NCI-H146 treated with DMSO at 0.1 percent for 48 hours (cell line): Measurements from ENCODE around the gene PHACTR4.
"Not testable (repeated sequence)": the region's sequence is repeated elsewhere in the genome, so short reads cannot be mapped to it uniquely, and the experiment has no call there.

Experiments used
- DNase-seq: peaks from one replicate; lab custom pipeline; 2025; ENCODE audit not compliant: unreplicated experiment; lab: John Stamatoyannopoulos, UW

Gene PHACTR4

DNA sequence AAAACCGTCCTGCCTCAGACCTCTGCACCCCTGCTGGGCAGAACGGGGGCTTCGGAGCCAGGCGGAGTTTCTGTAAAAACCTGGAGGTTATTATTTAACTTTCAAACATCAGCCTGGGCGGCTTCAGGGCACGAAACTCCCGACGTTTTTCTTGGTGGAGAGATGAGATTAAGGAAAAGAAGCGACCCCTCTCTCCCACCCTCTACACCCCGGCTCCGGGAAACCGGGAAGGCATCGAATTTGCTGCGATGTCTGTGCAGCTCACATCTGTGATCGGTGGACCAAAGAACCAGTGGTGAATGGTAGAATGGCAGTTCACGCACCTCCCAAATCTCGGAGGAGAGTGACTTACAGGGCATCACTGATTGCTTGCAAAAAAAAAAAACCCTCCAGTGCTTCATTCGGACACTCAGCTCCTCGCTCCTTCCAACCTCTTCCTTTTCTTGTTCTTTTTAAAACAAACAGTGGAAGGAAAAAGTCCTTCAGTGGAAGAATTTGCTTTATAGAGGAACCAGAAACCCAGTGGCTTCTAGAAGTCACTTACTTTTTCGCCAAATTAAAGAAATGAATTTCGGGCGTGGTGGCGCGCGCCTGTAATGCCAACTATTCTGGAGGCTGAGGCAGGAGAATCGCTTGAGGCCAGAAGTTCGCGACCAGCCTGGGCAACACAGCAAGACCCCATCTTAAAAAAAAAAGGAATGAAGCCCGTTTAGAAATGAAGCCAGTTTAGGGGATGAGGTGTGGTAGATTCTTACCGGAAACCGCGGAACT lies 884 bp downstream of the PHACTR4 start:
- peak; percentile 7 for DNase-seq

GRCh38 chr1:28371010-28371377 lies 1.5 kb downstream of the PHACTR4 start:
- DNase-seq: no peak

DNA sequence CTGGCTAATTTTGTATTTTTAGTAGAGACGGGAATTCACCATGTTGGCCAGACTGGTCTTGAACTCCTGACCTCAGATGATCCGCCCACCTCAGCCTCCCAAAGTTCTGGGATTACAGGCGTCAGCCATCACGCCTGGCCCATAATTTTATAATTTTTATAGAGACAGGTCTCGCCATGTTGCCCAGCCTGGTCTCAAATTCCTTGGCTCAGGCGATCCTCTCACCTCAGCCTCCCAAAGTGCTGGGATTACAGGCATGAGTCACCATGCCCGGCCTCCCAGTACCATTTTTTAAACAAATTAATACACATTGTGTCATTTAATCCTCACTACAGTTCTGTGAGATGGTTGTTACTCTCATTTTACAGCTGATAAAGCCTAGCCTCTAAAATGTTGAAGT lies 3.9 kb downstream of the PHACTR4 start:
- DNase-seq: not testable (repeated sequence)

DNA sequence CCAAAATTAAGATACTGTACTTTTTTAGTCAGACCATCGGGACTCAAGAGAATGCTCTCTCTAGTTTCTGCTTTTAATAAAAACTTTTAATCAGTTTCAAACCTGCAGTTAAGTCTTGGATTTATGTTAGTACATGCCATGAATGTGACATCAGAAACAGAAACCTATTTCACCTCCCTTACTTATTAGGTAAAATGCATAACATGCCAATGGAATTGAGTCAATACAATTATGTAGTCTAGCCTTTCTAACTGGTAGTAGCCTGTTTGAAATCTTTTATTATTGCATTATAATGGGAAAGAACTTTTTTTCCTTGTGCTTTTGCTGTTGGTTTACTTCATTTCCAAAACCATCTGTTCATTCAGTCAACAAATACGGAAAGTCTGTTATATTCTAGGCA lies 4.8 kb downstream of the PHACTR4 start:
- no peak for DNase-seq

GRCh38 chr1:28375598-28375997 lies 6.1 kb downstream of the PHACTR4 start:
- not testable (repeated sequence) for DNase-seq

DNA sequence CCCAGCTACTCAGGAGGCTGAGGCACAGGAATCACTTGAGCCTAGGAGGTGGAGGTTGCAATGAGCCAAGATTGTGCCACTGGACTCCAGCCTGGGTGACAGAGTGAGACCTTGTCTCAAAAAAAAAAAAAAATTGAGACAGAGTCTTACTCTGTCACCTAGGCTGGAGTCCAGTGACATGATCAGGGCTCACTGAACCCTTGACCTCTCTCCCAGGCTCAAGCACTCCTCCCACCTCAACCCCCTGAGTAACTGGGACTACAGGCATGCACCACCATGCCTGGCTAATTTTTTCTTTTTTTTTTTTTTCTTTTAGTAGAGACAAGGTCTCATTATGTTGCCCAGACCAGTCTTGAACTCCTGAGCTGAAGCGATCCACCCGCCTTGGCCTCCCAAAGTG lies 6.7 kb downstream of the PHACTR4 start:
- not testable (repeated sequence) for DNase-seq

DNA sequence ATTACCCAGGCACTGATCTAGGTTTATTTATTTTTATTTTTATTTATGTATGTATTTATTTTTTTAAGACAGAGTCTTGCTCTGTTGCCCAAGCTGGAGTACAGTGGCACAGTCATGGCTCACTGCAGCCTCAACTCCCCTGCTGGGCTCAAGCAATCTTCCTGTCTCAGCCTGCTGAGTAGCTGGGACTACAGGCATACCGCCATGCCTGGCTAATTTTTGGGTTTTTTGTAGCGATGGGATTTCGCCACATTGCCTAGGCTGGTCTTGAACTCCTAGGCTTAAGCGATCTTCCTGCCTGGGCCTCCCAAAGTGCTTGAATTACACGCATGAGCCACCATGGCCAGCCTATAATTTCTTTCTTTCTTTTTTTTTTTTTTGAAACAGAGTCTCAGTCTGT lies 9.4 kb downstream of the PHACTR4 start:
- no peak for DNase-seq

DNA sequence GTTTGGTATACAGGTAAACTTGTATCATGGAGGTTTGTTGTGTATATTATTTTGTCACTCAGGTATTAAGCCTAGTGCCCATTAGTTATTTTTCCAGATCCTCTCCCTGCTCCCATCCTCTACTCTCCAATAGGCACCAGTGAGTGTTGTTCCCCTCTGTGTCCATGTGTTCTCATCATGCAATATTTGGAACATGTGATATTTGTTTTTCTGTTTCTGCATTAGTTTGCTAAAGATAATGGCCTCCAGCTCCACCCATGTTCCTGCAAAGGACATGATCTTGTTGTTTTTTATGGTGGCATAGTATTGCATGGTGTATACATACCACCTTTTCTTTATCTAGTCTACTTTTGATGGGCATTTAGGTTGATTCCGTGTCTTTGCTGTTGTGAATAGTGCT lies 10.9 kb downstream of the PHACTR4 start:
- DNase-seq: no peak

DNA sequence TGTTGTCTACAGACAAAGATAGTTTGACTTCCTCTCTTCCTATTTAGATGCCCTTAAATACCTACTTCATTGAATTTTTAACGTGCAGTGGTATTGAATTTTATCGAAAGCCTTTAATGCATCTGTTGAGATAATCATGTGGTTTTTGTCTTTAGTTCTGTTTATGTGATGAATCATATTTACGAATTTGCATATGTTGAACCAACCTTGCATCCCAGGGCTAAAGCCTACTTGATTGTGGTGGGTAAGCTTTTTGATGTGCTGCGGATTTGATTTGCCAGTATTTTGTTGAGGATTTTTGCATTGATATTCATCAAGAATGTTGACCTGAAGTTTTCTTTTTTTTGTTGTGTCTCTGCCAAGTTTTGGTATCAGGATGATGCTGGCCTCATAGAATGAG lies 14.2 kb downstream of the PHACTR4 start:
- not testable (repeated sequence) for DNase-seq

DNA sequence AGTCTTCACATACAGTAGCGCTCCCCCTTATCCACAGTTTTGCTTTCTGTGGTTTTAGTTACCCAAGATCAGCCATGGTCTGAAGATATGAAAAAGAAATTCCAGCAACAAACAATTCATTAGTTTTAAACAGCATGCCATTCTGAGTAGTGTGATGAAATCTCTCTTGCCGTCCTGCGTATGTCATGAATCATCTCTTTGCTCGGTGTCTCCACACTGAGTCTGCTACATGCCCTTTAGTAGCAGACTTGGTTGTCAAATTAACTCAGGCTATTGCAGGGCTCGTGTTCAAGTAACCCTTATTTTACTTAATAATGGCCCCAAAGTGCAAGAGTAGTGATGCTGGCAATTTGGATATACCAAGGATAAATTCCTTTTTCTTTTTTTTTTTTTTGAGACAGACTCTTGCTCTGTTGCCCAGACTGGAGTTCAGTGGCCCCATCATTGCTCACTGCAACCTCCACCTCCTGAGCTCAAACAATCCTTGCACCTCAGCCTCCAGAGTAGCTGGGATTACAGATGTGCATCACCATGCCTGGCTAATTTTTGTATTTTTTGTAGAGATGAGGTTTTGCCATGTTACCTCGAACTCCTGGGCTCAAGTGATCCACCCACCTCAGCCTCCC lies 22.6 kb downstream of the PHACTR4 start:
- DNase-seq: no peak

- DNase-seq: no peak
These were observed 24.6 kb downstream of the PHACTR4 start for GRCh38 chr1:28394136-28394535.

DNA sequence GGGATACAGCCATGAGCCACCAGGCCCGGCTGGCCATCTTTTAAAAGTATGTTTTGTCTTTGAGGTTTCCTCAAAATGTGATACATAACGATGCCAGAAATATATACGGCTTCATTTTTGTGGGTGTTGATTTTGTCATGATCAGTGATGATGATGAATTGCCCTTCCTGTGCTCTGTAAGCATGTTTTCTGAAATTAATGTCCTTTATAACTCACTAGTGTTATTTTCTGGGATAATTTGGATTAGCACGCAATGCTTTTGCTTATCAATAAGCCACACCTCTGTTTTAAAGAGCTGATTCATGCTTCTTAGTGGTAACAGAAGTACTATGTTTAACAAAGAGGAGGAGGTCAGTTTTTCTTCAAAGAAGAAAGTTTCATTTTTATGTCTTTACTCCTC lies 25.6 kb downstream of the PHACTR4 start:
- DNase-seq: no peak

DNA sequence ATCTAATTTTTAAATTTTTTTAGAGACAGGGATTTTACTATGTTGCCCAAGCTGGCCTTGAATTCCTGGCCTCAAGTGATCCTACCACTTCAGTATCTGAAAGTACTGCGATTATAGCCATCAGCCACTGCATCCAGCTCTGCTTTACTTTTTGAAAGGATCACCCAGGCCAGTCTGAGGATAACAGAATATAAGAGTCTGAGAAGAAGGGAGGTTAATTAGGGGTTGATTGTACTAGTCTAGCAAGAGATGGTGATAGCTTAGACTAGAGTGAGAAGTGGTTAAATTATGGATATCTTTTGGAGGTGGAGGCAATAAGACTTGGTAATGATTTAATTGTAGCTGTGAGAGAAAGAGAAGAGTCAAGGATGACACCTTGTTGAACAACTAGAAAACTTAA lies 32.2 kb downstream of the PHACTR4 start:
- no peak for DNase-seq

DNA sequence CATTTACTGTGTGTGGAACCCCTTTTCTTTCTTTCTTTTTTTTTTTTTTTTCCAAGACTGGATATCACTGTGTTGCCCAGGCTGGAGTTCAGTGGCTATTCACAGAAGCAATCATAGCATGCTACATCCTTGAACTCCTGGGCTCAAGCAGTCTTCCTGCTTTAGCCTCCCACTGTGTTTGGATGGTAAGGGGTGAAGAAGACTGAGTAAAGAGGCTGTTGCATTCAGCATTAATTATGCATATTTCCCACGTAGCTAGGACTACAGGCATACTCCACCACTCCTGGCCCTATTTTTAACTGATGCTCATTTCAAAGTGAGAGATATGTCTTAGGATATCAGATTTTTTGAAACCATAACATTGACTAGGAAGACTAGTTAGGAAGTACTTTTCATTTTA lies 39.5 kb downstream of the PHACTR4 start:
- no peak for DNase-seq

- DNase-seq: no peak
These were observed 42.1 kb downstream of the PHACTR4 start for GRCh38 chr1:28411656-28412055.

GRCh38 chr1:28412731-28413130 lies 43.2 kb downstream of the PHACTR4 start:
- DNase-seq: no peak

DNA sequence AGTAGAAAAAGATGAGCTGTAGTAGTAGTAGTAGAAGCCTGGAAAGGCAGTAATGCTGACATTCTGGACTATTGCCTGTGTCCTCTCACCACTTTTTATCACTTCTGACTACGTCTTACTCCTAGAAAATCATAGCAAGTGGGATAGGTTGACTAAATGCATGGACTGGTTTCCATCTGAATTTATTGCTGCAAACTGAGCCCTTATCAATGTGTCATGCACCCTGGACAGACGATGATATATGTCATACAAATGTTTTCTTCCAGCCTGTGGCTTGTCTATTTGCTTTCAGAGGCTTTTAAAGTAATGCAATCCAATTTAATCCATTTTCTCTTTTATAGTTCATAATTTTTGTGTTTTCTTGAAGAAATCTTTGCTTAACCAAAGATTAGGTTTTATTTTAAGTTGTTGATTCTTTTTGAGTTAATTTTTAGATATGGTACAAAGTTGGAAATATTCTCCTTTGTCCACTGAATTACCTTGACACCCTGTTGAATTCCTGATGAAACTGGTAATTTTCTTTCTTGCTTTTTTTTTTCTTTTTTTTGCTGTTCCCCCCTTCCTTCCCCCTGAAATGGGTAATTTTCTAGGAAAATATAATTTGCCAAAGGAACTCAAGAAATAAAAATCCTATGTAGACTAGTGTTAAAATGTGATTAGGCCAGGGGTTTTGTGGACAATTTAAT lies 47.1 kb downstream of the PHACTR4 start:
- no peak for DNase-seq

GRCh38 chr1:28417441-28417922 lies 47.9 kb downstream of the PHACTR4 start:
- no peak for DNase-seq

DNA sequence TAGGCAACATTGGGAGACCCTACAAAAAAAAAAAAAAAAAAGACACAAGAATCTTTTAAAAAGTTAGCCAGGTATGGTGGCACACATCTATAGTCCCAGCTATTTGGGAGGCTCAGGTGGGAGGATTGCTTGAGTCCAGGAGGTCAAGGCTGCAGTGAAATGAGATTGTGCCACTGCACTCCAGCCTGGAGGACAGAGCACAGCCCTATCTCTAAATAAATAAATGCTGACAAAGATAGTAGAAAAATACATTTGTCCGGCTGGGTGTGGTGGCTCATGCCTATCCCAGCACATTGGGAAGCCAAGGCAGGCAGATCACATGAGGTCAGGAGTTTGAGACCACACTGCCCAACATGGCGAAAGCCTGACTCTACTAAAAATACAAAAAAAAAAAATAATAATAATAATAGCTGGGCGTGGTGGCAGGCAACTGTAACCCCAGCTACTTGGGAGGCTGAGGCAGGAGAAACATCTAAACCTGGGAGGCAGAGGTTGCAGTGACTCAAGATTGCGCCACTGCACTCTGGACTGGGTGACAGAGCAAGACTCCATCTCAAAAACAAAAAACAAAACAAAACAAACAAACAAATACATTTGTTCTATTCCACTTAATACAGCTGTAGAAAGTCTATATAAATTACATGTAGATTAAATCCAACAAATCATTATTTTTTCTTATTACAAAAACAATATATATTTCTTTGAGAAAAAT lies 48.5 kb downstream of the PHACTR4 start:
- no peak for DNase-seq

GRCh38 chr1:28421744-28422143 lies 52.2 kb downstream of the PHACTR4 start:
- DNase-seq: no peak

- DNase-seq: no peak
These were observed 57.3 kb downstream of the PHACTR4 start for GRCh38 chr1:28426831-28427230.
